Measurements from ENCODE around the gene TSPAN12. TPM values are rescaled to one million over a fixed set of nuclear protein-coding genes. Genes with fewer than 3 reads are reported as not detected.

Gene TSPAN12
- total RNA-seq, 1 experiment from 2014 or later: not detected

- Mint-ChIP-seq H3K36me3 (ENCODE audit: insufficient read depth, unreplicated experiment) (no peaks in the 10 kb centered on the region), H3K4me1 (ENCODE audit: insufficient read depth, unreplicated experiment) (no peaks in the 10 kb centered on the region), H3K27ac (ENCODE audit: low read depth, unreplicated experiment) (no peak overlapping the region), H3K27me3 (ENCODE audit: insufficient read depth, unreplicated experiment) (peaks cover 78% of the 10 kb centered on the region), H3K9me3 (ENCODE audit: unreplicated experiment) (no peaks in the 10 kb centered on the region), H3K4me3 (ENCODE audit: unreplicated experiment) (no peak overlapping the region)
- BruUV-seq (replicated peaks): no TSS peak
- DNase-seq (ENCODE audit: unreplicated experiment): no peak
- ChIA-PET POLR2A (interaction anchor here (0.6 kb wide), 1 partner anchor 744 kb away, joined by 3 read pairs; no protein-coding TSS in a partner anchor), CTCF (interaction anchor here (1.0 kb wide), 1 partner anchor 31 kb away, joined by 3 read pairs; no protein-coding TSS in a partner anchor)
- intact Hi-C loops (cut with micrococcal nuclease): no loop called here
- no peak for TF ChIP-seq CTCF (IDR thresholded peaks at IDR 0.05; ENCODE audit: unreplicated experiment)
Observed at GRCh38 chr7:120836556-120837115, 21.3 kb downstream of the TSPAN12 start.

GRCh38 chr7:120834726-120835125, 23.2 kb downstream of the TSPAN12 start:
- Mint-ChIP-seq H3K4me3 (ENCODE audit: unreplicated experiment) (no peak overlapping the region), H3K9me3 (ENCODE audit: unreplicated experiment) (peaks cover 7% of the 10 kb centered on the region), H3K27ac (ENCODE audit: low read depth, unreplicated experiment) (no peak overlapping the region), H3K4me1 (ENCODE audit: insufficient read depth, unreplicated experiment) (no peaks in the 10 kb centered on the region), H3K27me3 (ENCODE audit: insufficient read depth, unreplicated experiment) (peaks cover 77% of the 10 kb centered on the region), H3K36me3 (ENCODE audit: insufficient read depth, unreplicated experiment) (no peaks in the 10 kb centered on the region)
- ChIA-PET CTCF (interaction anchor here (1.3 kb wide), 1 partner anchor 29 kb away, joined by 6 read pairs; no protein-coding TSS in a partner anchor), POLR2A (no interaction called here)
- DNase-seq (ENCODE audit: unreplicated experiment): no peak
- intact Hi-C loops (cut with micrococcal nuclease): no loop called here
- no TSS peak for BruUV-seq (replicated peaks)
- no peak for TF ChIP-seq CTCF (IDR thresholded peaks at IDR 0.05; ENCODE audit: unreplicated experiment)

GRCh38 chr7:120833546-120833945, 24.4 kb downstream of the TSPAN12 start:
- BruUV-seq (replicated peaks): no TSS peak
- H3K4me3 Mint-ChIP-seq (ENCODE audit: unreplicated experiment): no peak overlapping the region
- peaks cover 77% of the 10 kb centered on the region for H3K27me3 Mint-ChIP-seq (ENCODE audit: insufficient read depth, unreplicated experiment)
- ChIA-PET POLR2A (no interaction called here), CTCF (interaction anchor here (0.6 to 1.3 kb wide), 2 partner anchors 28 to 81 kb away, joined by 4 to 6 read pairs; no protein-coding TSS in a partner anchor)
- no peak for DNase-seq (ENCODE audit: unreplicated experiment)
- H3K4me1 Mint-ChIP-seq (ENCODE audit: insufficient read depth, unreplicated experiment): no peaks in the 10 kb centered on the region
- intact Hi-C loops (cut with micrococcal nuclease): no loop called here
- no peak for TF ChIP-seq CTCF (IDR thresholded peaks at IDR 0.05; ENCODE audit: unreplicated experiment)
- no peak overlapping the region for H3K27ac Mint-ChIP-seq (ENCODE audit: low read depth, unreplicated experiment)
- no peaks in the 10 kb centered on the region for H3K36me3 Mint-ChIP-seq (ENCODE audit: insufficient read depth, unreplicated experiment)
- peaks cover 7% of the 10 kb centered on the region for H3K9me3 Mint-ChIP-seq (ENCODE audit: unreplicated experiment)

GRCh38 chr7:120832803-120833202, 25.1 kb downstream of the TSPAN12 start:
- no TSS peak for BruUV-seq (replicated peaks)
- CTCF ChIA-PET: interaction anchor here (0.6 kb wide), 1 partner anchor 80 kb away, joined by 4 read pairs; no protein-coding TSS in a partner anchor
- H3K4me1 Mint-ChIP-seq (ENCODE audit: insufficient read depth, unreplicated experiment): no peaks in the 10 kb centered on the region
- POLR2A ChIA-PET: no interaction called here
- intact Hi-C loops (cut with micrococcal nuclease): no loop called here
- no peak for DNase-seq (ENCODE audit: unreplicated experiment)
- H3K27ac Mint-ChIP-seq (ENCODE audit: low read depth, unreplicated experiment): no peak overlapping the region
- no peaks in the 10 kb centered on the region for H3K36me3 Mint-ChIP-seq (ENCODE audit: insufficient read depth, unreplicated experiment)
- peaks cover 77% of the 10 kb centered on the region for H3K27me3 Mint-ChIP-seq (ENCODE audit: insufficient read depth, unreplicated experiment)
- TF ChIP-seq CTCF (IDR thresholded peaks at IDR 0.05; ENCODE audit: unreplicated experiment): no peak
- no peak overlapping the region for H3K4me3 Mint-ChIP-seq (ENCODE audit: unreplicated experiment)
- H3K9me3 Mint-ChIP-seq (ENCODE audit: unreplicated experiment): peaks cover 7% of the 10 kb centered on the region
